MCF 10A (cell line): ENCODE measurements around the gene MYL4. TPM values are rescaled to one million over a fixed set of nuclear protein-coding genes. Genes with fewer than 3 reads are reported as not detected.

Experiments
- BruUV-seq: library from RNA; stranded (reverse); fragments of 400-500 nt; replicated peaks from 2 replicates; lab custom pipeline; 2021; lab: Mats Ljungman, UMichigan
- CTCF ChIA-PET: fragments of 300-600 bp; sonication (Branson Sonifier 250); formaldehyde crosslinking; extraction: SDS; loops from one replicate; lab custom pipeline; 2021; ENCODE audit warnings: antibody characterized with exemption, inconsistent platforms; lab: Yijun Ruan, JAX
- POLR2A ChIA-PET: fragments of 300-600, 350-650 bp; sonication (Branson Sonifier 250); formaldehyde crosslinking; extraction: SDS; loops from one replicate; lab custom pipeline; 2020; ENCODE audit warnings: antibody characterized with exemption, inconsistent platforms; lab: Yijun Ruan, JAX
- DNase-seq: peaks from one replicate; pipeline ENCODE4 v3.0.0-alpha.2; 2018; ENCODE audit not compliant: unreplicated experiment
- H3K27ac Mint-ChIP-seq: one replicate; pipeline ENCODE4 v1.8.0; 2022; ENCODE audit warnings: mild to moderate bottlenecking, low read depth, mixed read lengths; ENCODE audit not compliant: unreplicated experiment
- H3K27me3 Mint-ChIP-seq: one replicate; pipeline ENCODE4 v1.8.0; 2022; ENCODE audit warnings: mixed read lengths; ENCODE audit not compliant: insufficient read depth, unreplicated experiment
- H3K36me3 Mint-ChIP-seq: one replicate; pipeline ENCODE4 v1.8.0; 2022; ENCODE audit warnings: mild to moderate bottlenecking, moderate library complexity, mixed read lengths; ENCODE audit not compliant: insufficient read depth, unreplicated experiment
- H3K4me1 Mint-ChIP-seq: one replicate; pipeline ENCODE4 v1.8.0; 2022; ENCODE audit warnings: mixed read lengths; ENCODE audit not compliant: insufficient read depth, unreplicated experiment
- H3K4me3 Mint-ChIP-seq: one replicate; pipeline ENCODE4 v1.8.0; 2022; ENCODE audit warnings: mild to moderate bottlenecking, moderate library complexity, mixed read lengths; ENCODE audit not compliant: unreplicated experiment
- H3K9me3 Mint-ChIP-seq: one replicate; pipeline ENCODE4 v1.8.0; 2022; ENCODE audit warnings: mixed read lengths; ENCODE audit not compliant: unreplicated experiment
- intact Hi-C: fragments of 100-400 bp; cut with micrococcal nuclease; formaldehyde crosslinking; loops from 2 replicates; pipeline ENCODE4 v1.14.1; 2022
- total RNA-seq: library from RNA; stranded (reverse); gene quantifications from 2 replicates; pipeline ENCODE4 v1.2.3, GENCODE V29; 2022
- TF ChIP-seq, protein P1 (sequence below): fragments of 200-600 bp; IDR thresholded peaks from one replicate; pipeline ENCODE4 v1.8.0; 2022; ENCODE audit warnings: antibody characterized with exemption, mild to moderate bottlenecking; ENCODE audit not compliant: unreplicated experiment

MYL4 gene
- total RNA-seq, 1 experiment from 2014 or later, result not detected

DNA sequence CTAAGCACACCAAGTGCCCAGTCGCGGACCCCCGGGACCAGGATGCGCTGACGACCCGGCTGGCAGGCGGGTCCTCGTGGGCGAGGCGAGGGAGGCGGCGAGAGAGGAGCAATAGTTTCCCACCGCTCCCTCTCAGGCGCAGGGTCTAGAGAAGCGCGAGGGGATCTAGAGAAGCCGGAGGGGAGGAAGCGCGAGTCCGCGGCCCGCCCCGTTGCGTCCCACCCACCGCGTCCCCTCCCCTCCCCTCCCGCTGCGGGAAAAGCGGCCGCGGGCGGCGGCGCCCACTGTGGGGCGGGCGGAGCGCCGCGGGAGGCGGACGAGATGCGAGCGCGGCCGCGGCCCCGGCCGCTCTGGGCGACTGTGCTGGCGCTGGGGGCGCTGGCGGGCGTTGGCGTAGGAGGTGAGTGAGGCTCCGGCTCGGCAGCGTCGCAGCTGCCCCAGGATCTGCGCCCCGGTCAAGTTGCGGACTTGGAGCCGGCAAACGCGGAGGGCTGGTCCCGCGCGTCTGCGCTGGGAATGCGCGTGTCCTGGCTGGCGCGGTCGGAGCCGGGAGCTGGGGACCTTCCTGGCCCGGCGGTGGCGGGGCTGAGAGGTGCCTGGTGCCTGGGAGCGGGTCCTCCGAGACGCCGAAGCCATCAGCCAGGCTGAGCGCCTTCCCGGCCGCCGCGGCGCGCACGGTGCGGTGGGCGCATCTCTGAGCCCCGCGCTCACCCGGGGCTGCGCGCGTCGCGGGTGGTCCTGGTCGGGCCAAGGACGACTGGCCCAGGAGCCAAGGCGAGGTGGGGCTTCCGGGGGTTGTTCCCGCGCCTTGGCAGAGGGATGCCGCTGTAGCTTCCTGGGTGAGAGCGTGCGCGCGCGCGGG lies 44.6 kb downstream of the MYL4 start, which contains the start of gene ITGB3:
Gene ITGB3 (plus strand): TSS at position 287 of the 862 bp plus-strand sequence. CDS start 35 bp downstream, at position 322.
- TF ChIP-seq, protein P1, sequence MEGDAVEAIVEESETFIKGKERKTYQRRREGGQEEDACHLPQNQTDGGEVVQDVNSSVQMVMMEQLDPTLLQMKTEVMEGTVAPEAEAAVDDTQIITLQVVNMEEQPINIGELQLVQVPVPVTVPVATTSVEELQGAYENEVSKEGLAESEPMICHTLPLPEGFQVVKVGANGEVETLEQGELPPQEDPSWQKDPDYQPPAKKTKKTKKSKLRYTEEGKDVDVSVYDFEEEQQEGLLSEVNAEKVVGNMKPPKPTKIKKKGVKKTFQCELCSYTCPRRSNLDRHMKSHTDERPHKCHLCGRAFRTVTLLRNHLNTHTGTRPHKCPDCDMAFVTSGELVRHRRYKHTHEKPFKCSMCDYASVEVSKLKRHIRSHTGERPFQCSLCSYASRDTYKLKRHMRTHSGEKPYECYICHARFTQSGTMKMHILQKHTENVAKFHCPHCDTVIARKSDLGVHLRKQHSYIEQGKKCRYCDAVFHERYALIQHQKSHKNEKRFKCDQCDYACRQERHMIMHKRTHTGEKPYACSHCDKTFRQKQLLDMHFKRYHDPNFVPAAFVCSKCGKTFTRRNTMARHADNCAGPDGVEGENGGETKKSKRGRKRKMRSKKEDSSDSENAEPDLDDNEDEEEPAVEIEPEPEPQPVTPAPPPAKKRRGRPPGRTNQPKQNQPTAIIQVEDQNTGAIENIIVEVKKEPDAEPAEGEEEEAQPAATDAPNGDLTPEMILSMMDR, result no peak
- H3K36me3 Mint-ChIP-seq, result no peaks in the 10 kb centered on the region
- ChIA-PET POLR2A (no interaction called here), CTCF (interaction anchor here (0.7 kb wide), 1 partner anchor 47 kb away, joined by 6 read pairs; no protein-coding TSS in a partner anchor)
- peak within 1 kb of the TSS; percentile 70 for H3K4me3 Mint-ChIP-seq
- BruUV-seq, result no TSS peak
- H3K27ac Mint-ChIP-seq, result no peak within 1 kb of the TSS
- intact Hi-C loops, result loop anchor here (1.0 kb wide), 1 partner anchor 62 kb away; no protein-coding TSS in a partner anchor
- no peaks in the 10 kb centered on the region for H3K27me3 Mint-ChIP-seq
- no peaks in the 10 kb centered on the region for H3K9me3 Mint-ChIP-seq
- H3K4me1 Mint-ChIP-seq, result peaks cover 32% of the 10 kb centered on the region
- DNase-seq, result peak; percentile 60

DNA sequence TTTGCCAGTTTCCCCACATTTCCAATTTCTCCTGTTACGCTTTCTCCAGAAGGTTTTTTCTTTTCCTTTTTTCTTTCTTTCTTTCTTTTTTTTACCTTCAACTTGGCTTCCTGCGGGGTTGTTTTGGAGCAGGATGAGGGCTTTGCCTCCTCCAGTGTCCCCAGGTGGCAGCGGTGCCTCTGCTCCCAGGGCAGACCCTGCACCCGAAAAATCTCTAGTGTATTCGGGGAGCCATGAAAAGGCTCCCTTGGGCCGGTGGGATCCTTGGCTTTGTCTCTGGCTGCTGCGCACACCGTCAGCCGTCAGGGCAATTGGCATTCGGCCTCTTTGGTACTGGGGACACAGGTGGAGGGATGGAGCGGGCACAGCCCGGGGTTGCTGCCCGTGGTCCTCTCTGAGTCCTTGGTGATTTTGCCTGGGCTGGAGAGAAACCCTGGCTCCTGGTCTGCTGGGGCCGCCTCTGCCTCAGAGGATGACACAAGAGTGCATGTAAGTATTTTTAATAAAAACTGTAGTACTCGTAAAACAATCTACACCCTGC lies 45.3 kb downstream of the MYL4 start:
- H3K4me3 Mint-ChIP-seq, result peak overlapping the region; percentile 70
- H3K9me3 Mint-ChIP-seq, result no peaks in the 10 kb centered on the region
- no peaks in the 10 kb centered on the region for H3K36me3 Mint-ChIP-seq
- BruUV-seq, result no TSS peak
- no peak overlapping the region for H3K27ac Mint-ChIP-seq
- TF ChIP-seq, protein P1, result no peak
- intact Hi-C loops, result no loop called here
- no peak for DNase-seq
- no peaks in the 10 kb centered on the region for H3K27me3 Mint-ChIP-seq
- CTCF ChIA-PET, result interaction anchor here (0.6 to 0.7 kb wide), 2 partner anchors 10 to 46 kb away, joined by 3 to 6 read pairs; no protein-coding TSS in a partner anchor
- peaks cover 32% of the 10 kb centered on the region for H3K4me1 Mint-ChIP-seq
- POLR2A ChIA-PET, result no interaction called here

DNA sequence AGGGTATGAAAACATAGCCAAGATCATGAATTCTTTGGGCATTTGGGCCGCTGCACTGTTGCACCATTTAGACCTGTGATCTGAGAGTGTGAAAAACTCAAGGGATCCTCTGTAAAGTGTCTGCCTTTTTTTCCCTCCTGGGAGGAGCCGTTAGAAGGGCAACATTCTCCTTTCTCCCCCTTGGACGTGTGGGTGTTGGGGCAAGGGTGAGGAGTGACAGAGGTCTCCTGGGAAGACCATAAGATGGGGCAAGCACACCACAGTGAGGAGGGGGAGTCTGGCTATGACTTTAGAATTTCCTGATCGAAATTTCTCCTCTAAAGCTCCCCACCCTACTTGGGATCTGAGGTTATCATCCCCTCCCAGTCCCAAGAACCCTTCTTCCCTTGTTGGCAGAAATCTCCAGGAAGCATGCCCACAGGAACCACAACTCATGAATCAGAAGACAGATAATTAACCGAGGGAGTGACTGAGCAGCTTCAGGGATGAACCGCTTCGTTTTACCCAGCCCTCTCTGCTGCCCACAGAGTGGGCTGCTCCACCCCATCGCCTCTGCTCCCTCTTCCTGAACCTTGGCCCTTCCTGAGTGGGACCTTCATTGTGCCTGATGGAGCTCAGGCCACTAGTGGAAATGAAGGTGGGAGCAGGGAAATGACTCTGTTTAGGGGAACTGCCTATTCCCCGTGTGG lies 48.6 kb downstream of the MYL4 start:
- intact Hi-C loops, result no loop called here
- TF ChIP-seq, protein P1, result no peak
- BruUV-seq, result no TSS peak
- H3K36me3 Mint-ChIP-seq, result no peaks in the 10 kb centered on the region
- H3K9me3 Mint-ChIP-seq, result no peaks in the 10 kb centered on the region
- ChIA-PET POLR2A (interaction anchor here (0.6 kb wide), 1 partner anchor 43 kb away, joined by 3 read pairs; no protein-coding TSS in a partner anchor), CTCF (interaction anchor here (0.6 kb wide), 1 partner anchor 997 kb away, joined by 3 read pairs; no protein-coding TSS in a partner anchor)
- H3K27me3 Mint-ChIP-seq, result no peaks in the 10 kb centered on the region
- H3K4me1 Mint-ChIP-seq, result peaks cover 22% of the 10 kb centered on the region
- DNase-seq, result peak; percentile 74
- H3K27ac Mint-ChIP-seq, result no peak overlapping the region
- H3K4me3 Mint-ChIP-seq, result no peak overlapping the region

DNA sequence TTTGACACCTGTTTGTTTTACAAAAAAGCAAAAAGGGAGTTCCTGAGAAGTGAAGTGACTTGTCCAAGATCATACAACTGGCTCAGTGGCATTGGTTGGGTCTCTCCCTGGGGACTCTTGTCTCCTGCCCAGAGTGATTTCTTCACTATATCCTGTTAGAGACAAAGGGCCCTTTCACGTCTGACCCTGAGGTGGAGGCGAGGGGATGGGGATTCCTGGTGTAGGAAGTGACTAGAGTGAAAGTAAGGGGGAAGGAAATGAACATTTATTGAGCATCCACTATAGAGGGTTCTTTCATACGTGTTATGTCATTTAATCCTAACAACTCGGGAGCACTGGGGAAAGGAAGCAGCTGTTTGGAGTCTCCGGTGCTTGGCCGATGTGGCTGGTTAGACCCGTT lies 53.4 kb downstream of the MYL4 start:
- Mint-ChIP-seq H3K36me3 (no peaks in the 10 kb centered on the region), H3K4me3 (no peak overlapping the region), H3K27ac (no peak overlapping the region), H3K27me3 (no peaks in the 10 kb centered on the region), H3K9me3 (no peaks in the 10 kb centered on the region), H3K4me1 (peaks cover 23% of the 10 kb centered on the region)
- POLR2A ChIA-PET, result no interaction called here
- no TSS peak for BruUV-seq
- TF ChIP-seq, protein P1, result no peak
- intact Hi-C loops, result no loop called here
- CTCF ChIA-PET, result interaction anchor here (0.7 to 1.6 kb wide), 2 partner anchors 36 to 54 kb away, joined by 3 to 4 read pairs; no protein-coding TSS in a partner anchor
- DNase-seq, result no peak
